K562 (cell line): ENCODE measurements around the gene ZSWIM4. TPM values are rescaled to one million over a fixed set of nuclear protein-coding genes. Genes with fewer than 3 reads are reported as not detected.

ENCODE experiments used
- BCOR ChIP-seq: fragments of 450-650 bp; IDR thresholded peaks from 2 replicates; pipeline ENCODE4 v1.6.1; 2016
- CEBPG ChIP-seq, 3 experiments: fragments of 200-800 bp in 1 of 3; sonication (Bioruptor generic) in 1 of 3; sonication (generic) in 1 of 3; formaldehyde crosslinking in 1 of 3; IDR thresholded peaks in 2 of 3; conservative IDR thresholded peaks in 1 of 3; 2 replicates each; pipeline versions ENCODE4 v1.6.1 to v1.8.0; 2016 to 2022; ENCODE audit warnings: missing compliant biosample characterization in 2 of 3, missing genetic modification characterization in 2 of 3, mild to moderate bottlenecking in 1 of 3, missing genetic modification reagents in 1 of 3
- CREBBP ChIP-seq: IDR thresholded peaks from one replicate; pipeline ENCODE4 v1.6.1; 2012; ENCODE audit warnings: low read depth, mild to moderate bottlenecking, control low read depth, inconsistent platforms, low read length
- L3MBTL2 ChIP-seq: fragments of 450-650 bp; IDR thresholded peaks from 2 replicates; pipeline ENCODE4 v1.6.1; 2016; ENCODE audit warnings: mild to moderate bottlenecking, moderate library complexity
- NONO ChIP-seq, 2 experiments: fragments of 200-400 bp in 1 of 2; fragments of 450-650 bp in 1 of 2; formaldehyde crosslinking in 1 of 2; IDR thresholded peaks; 2 replicates each; pipeline ENCODE4 v1.6.1; 2017; ENCODE audit warnings: low read depth in 2 of 2, mild to moderate bottlenecking in 2 of 2, moderate library complexity in 2 of 2, low read length in 1 of 2
- OTX1 ChIP-seq: fragments of 450-650 bp; formaldehyde crosslinking; IDR thresholded peaks from 2 replicates; pipeline ENCODE4 v1.4.0; 2022; ENCODE audit warnings: mild to moderate bottlenecking
- PTTG1 ChIP-seq: fragments of 450-650 bp; IDR thresholded peaks from 2 replicates; pipeline ENCODE4 v1.6.1; 2016; ENCODE audit warnings: low read depth, mild to moderate bottlenecking, missing genetic modification characterization, missing compliant biosample characterization
- ZFX ChIP-seq: sonication (generic); formaldehyde crosslinking; IDR thresholded peaks from 2 replicates; pipeline ENCODE4 v1.8.0; 2022; ENCODE audit warnings: mild to moderate bottlenecking, missing genetic modification reagents, moderate library complexity
- ZNF143 ChIP-seq: sonication (generic); formaldehyde crosslinking; IDR thresholded peaks from 2 replicates; pipeline ENCODE4 v1.9.0; 2022; ENCODE audit warnings: mild to moderate bottlenecking, missing genetic modification reagents
- ZNF239 ChIP-seq: fragments of 250-450 bp; sonication (Bioruptor Pico); IDR thresholded peaks from 2 replicates; pipeline ENCODE4 v1.4.0; 2020; ENCODE audit warnings: mild to moderate bottlenecking
- ZNF551 ChIP-seq: fragments of 250-450 bp; sonication (Bioruptor Pico); IDR thresholded peaks from 2 replicates; pipeline ENCODE4 v1.5.0; 2021; ENCODE audit warnings: mild to moderate bottlenecking, moderate library complexity
- ZNF57 ChIP-seq: fragments of 450-650 bp; formaldehyde crosslinking; IDR thresholded peaks from 2 replicates; pipeline ENCODE4 v1.4.0; 2020; ENCODE audit warnings: mild to moderate bottlenecking, moderate library complexity
- ZNF780A ChIP-seq: fragments of 250-450 bp; sonication (Bioruptor Pico); IDR thresholded peaks from 2 replicates; pipeline ENCODE4 v1.5.0; 2021; ENCODE audit warnings: mild to moderate bottlenecking
- polyA plus RNA-seq, 8 experiments: library from polyadenylated mRNA; depleted of rRNA in 4 of 8; stranded (reverse) in 5 of 8; unstranded in 3 of 8; fragments of >200 nt; fragmentation: Nextera tagmentation in 2 of 8; fragmentation: Illumina TruSeq in 1 of 8; extraction: Ambion mirVana in 2 of 8; extraction: Trizol in 1 of 8; gene quantifications; 2 replicates each; pipeline versions ENCODE4 v1.2.1 to v1.2.3, GENCODE V29; 2011 to 2014; ENCODE audit warnings: inconsistent platforms in 1 of 8, missing spikeins in 1 of 8
- total RNA-seq, 7 experiments: library from RNA; depleted of rRNA in 6 of 7; stranded (reverse); fragments of >200 nt in 6 of 7; fragmentation: Illumina TruSeq in 2 of 7; extraction: Trizol in 2 of 7; gene quantifications; 2 replicates each; pipeline versions ENCODE4 v1.2.1 to v1.2.3, GENCODE V29; 2011 to 2021; ENCODE audit warnings: low replicate concordance in 1 of 7
- TF ChIP-seq, protein P1 (sequence below): IDR thresholded peaks from 2 replicates; pipeline ENCODE4 v1.6.1; 2011; ENCODE audit warnings: borderline replicate concordance, low read depth, mild to moderate bottlenecking, moderate library complexity, low read length; ENCODE audit not compliant: insufficient read depth, poor library complexity, severe bottlenecking
- TF ChIP-seq, protein P2 (sequence below), 2 experiments: fragments of 450-650 bp; formaldehyde crosslinking in 1 of 2; IDR thresholded peaks; 2 replicates each; pipeline versions ENCODE4 v1.4.0 to v1.6.1; 2014 to 2020; ENCODE audit warnings: mild to moderate bottlenecking in 2 of 2, borderline replicate concordance in 1 of 2, low read depth in 1 of 2
- TF ChIP-seq, protein P3 (sequence below): sonication (generic); formaldehyde crosslinking; IDR thresholded peaks from 2 replicates; pipeline ENCODE4 v1.8.0; 2022; ENCODE audit warnings: mild to moderate bottlenecking, missing genetic modification reagents

Gene ZSWIM4
- total and polyA plus RNA-seq, 9 of the 15 experiments (the other 6 are each of a cell fraction or from before 2014, with no cell fraction given), result 0.25 to 3.7 (median 0.79) TPM; not detected in 2

DNA sequence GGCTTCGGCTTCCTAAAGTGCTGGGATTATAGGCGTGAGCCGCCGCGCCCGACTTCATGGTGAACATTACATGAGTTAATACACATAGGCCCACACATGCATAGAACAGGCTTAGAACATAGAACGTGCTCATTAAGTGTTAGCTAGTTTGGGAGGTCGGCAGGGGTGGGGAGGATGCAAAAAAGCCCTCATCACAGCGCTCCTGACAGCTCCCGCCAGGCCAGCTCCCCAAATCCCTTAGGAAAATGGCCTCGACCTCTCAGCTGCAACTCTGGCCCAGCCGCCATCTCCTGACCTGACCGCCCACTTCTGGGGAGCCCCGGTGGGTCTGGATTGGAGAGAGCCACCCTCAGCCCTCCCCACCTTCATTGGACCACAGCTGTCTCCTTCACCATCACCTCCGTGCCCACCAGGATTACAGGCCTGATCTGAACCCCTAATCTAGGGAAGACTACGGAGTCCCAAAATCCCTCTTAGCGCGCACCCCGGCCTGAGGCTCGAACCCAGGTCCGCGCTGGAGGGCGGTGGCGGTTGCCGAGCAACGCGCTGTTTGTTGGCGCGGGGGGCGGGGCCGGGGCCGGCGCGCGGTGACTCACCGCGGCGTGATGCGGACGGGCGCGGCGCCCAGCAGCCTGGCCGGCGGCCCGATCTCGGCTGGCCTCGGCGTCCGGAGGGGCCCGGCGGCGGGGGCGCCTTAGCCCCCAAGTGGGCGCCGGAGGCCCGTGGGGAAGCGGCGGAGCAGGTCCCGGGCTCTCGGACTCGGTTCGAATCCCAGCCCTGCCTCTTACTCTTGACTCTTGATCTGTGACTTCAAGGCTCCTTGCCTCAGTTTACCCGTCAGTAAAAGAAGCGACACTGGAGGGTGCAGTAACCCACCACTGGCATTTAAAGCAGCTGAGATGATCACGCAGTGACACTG is 55.0 kb downstream of the ZSWIM4 start (continued):
- TF ChIP-seq, protein P1, sequence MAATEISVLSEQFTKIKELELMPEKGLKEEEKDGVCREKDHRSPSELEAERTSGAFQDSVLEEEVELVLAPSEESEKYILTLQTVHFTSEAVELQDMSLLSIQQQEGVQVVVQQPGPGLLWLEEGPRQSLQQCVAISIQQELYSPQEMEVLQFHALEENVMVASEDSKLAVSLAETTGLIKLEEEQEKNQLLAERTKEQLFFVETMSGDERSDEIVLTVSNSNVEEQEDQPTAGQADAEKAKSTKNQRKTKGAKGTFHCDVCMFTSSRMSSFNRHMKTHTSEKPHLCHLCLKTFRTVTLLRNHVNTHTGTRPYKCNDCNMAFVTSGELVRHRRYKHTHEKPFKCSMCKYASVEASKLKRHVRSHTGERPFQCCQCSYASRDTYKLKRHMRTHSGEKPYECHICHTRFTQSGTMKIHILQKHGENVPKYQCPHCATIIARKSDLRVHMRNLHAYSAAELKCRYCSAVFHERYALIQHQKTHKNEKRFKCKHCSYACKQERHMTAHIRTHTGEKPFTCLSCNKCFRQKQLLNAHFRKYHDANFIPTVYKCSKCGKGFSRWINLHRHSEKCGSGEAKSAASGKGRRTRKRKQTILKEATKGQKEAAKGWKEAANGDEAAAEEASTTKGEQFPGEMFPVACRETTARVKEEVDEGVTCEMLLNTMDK, result no peak
- TF ChIP-seq, protein P2, sequence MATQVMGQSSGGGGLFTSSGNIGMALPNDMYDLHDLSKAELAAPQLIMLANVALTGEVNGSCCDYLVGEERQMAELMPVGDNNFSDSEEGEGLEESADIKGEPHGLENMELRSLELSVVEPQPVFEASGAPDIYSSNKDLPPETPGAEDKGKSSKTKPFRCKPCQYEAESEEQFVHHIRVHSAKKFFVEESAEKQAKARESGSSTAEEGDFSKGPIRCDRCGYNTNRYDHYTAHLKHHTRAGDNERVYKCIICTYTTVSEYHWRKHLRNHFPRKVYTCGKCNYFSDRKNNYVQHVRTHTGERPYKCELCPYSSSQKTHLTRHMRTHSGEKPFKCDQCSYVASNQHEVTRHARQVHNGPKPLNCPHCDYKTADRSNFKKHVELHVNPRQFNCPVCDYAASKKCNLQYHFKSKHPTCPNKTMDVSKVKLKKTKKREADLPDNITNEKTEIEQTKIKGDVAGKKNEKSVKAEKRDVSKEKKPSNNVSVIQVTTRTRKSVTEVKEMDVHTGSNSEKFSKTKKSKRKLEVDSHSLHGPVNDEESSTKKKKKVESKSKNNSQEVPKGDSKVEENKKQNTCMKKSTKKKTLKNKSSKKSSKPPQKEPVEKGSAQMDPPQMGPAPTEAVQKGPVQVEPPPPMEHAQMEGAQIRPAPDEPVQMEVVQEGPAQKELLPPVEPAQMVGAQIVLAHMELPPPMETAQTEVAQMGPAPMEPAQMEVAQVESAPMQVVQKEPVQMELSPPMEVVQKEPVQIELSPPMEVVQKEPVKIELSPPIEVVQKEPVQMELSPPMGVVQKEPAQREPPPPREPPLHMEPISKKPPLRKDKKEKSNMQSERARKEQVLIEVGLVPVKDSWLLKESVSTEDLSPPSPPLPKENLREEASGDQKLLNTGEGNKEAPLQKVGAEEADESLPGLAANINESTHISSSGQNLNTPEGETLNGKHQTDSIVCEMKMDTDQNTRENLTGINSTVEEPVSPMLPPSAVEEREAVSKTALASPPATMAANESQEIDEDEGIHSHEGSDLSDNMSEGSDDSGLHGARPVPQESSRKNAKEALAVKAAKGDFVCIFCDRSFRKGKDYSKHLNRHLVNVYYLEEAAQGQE (IDR thresholded peaks at IDR 0.05; ENCODE audit: borderline replicate concordance), result peak; percentile 28
- TF ChIP-seq, protein P2 (CRISPR knock-in tag; IDR thresholded peaks at IDR 0.05; ENCODE audit: low read depth), result peak; percentile 58; the same call in 1 of the 2 replicates
- TF ChIP-seq ZFX (CRISPR knock-in tag) (peak; percentile 48), ZNF780A (CRISPR knock-in tag) (no peak), ZNF239 (CRISPR knock-in tag) (no peak), ZNF551 (CRISPR knock-in tag) (no peak), OTX1 (CRISPR knock-in tag) (no peak), NONO (IDR thresholded peaks at IDR 0.05; ENCODE audit: low read depth in 2 of 2, low read length in 1 of 2) (peak in 1 of 2 experiments; percentile 80; a peak in 2 of 4 replicates), CREBBP (no peak), CEBPG (CRISPR knock-in tag; IDR thresholded peaks at IDR 0.05) (no peak), CEBPG (tag; conservative IDR thresholded peaks at IDR 0.05 in 1 of 2, IDR thresholded peaks at IDR 0.05 in 1 of 2) (no peak), ZNF57 (CRISPR knock-in tag) (no peak), PTTG1 (tag) (no peak), BCOR (peak; percentile 96), L3MBTL2 (no peak), ZNF143 (no peak)
- TF ChIP-seq, protein P3, sequence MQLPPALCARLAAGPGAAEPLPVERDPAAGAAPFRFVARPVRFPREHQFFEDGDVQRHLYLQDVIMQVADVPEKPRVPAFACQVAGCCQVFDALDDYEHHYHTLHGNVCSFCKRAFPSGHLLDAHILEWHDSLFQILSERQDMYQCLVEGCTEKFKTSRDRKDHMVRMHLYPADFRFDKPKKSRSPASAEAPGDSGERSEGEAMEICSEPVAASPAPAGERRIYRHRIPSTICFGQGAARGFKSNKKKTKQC (CRISPR knock-in tag), result no peak
